ENCODE measurements around the gene DTHD1.

The DTHD1 gene

DNA sequence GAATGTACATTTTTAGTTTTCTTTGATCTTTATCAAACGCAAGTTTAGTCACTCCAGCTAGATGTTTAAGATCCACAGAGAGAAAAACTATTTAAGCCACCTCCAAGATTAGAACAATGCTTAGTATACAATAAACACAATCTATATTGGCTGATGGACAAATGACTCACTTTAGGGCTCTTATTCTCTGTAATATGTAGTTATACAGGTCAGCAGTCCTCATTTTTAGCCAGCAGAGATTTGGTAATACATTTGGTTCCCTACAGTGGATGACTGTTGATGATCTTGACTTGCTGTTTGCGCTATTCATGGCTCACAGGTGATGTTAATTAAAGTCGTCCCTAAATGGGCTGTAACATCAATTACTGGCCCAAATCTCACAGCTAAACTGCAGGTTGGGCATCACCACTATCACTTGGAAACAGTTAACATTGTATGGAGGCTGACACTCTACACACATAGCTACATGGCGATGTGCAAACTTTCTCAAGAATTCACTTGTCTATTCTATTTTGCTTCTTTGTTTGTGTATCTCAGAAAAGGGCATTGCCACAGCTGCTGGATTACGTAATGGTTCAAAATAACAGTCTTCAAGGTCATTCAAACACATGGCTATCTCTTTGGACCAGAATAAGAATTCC lies 11.8 kb upstream of the DTHD1 start:
- DNase-seq = no peak

DNA sequence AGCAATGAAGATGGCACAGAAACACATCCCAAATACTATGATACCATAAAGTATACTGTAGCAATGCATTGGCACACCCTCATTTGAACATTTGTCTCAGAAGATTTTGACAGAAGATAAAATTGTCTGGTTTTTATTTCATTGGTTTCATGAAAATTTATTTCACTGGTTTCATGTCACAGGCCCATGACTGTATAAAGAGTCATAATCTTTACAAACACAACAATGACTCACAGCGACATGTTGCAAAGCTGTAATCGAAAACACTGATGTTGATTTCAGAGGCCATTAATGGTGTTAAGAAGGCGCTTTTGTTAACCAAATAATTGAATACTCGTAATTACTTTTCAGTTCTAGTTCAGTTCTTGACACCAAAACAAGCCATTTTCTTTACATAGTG lies 8.1 kb upstream of the DTHD1 start:
- DNase-seq = no peak

DNA sequence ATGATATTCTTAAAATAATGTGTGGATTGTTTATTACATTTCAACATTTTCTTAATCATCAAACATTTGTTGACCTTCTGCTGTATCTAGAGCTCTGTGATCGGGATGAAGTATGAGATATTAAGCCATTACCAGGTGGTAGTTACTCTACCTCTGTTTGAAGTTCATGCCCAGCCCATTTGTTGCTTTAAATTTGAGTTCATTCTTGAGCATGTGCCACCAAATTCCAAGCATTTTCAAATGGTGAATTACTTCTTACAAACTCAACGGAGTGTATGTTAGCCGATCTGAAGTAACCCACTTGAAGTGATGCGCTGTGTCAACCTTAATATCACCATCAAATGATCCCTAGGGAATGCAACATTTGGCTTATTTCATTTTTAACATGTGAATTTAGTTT lies 7.3 kb upstream of the DTHD1 start:
- DNase-seq = no peak

DNA sequence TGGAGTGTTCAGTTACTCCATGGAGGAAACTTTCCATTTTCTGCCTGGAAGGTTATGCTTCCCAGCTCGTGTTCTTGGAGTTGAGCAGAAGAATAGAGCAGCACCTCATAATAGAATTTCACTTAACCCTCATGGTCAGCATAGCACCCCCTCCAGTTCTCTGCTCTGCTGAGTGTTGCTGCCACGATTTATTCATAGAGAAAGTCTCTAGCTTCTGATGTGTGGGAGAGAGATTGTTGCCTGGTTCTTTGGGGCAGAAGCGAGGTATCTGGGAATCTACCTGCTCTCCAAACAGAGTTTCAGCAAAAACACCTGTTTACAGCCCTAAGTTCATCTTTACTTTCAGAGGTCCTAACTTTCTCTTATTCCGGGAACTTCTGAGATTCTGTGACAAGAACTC lies 3.9 kb upstream of the DTHD1 start:
- DNase-seq = no peak

DNA sequence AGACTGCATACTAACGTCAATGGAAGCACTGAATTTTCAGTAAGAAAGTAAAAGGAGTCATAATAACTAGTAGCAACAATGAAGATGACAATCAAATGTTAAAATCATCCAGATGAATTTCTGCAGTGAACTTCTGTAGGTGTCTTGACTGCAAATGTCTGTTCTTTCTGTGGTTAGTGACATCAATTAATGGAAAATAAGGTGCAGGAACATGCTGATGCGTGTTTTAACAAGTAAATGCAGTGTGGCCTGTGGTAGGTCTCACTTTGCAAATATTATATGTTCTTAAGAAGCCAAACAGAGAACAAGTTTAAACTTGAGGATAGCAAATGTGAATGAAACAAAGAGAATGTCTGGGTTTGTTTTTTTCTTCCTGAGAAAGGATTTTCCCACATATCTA lies 2.6 kb upstream of the DTHD1 start:
- no peak for DNase-seq

DNA sequence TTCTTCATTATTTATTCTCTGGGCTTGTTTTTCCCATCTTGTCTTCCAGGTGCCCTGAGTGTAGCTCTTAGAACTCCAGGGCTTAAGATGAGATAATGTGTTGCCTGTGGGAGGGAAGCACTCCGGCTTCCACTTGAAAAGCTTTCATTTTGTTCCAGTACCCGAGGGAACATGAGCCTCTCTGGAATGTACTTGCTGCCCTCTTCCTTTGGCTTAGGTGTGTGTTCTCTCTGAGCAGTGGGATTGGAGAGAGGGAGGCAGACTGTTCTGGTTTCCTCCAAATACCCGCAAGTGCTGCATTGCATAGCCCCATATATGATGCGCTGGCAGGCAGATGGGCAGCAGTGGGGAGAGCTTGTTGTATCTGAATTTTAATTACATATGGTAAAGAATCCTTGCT lies 861 bp upstream of the DTHD1 start:
- no peak for DNase-seq

DNA sequence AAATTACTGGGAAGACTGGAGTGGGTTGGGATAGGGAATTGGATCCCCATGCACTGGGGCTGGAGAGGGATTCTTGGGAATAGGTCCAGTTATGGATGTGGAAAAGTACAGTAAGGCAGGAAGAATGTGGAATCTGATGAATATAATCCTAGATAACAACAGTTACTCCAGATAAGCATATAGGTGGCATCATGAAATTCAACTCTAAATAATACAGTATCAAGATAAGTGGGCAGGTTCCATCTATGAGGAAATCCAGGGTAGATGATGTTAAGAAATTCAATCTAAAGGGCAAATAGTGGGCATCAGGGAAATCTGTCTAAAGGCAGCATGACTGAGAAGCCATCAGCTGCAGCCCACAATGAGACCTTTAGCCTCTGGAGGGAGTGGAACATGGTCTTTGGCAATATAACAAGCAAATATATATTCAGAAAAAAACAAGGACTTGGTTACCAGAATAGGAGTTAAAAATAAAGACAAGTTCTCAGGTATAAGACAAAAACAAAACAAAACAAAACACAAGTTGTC lies 1.2 kb downstream of the DTHD1 start:
- no peak for DNase-seq

DNA sequence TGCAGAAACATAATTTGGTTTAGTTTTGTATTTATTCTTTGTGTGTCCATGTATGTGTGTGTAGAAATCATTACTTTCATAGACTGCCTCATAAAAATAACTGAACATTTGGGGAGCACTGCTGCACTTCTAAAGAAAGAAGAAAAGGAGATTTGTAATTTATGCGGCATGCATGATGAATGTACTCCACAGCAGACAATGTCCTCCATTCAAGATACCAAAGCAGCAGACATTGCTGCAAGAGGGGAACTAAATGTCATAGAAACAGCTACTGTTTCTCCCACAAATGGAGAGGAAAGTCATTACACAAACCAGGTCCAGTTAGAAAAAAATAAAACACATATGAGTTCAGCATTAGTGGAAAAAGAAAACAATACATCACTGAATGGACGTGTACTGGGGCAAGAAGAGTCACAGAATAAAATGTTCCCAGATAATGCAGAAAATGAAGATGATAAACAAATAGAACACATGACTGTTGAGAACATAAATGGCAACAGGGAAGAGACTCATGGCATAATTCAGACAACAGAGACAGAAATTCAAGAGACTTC lies 2.6 kb downstream of the DTHD1 start:
- no peak for DNase-seq

DNA sequence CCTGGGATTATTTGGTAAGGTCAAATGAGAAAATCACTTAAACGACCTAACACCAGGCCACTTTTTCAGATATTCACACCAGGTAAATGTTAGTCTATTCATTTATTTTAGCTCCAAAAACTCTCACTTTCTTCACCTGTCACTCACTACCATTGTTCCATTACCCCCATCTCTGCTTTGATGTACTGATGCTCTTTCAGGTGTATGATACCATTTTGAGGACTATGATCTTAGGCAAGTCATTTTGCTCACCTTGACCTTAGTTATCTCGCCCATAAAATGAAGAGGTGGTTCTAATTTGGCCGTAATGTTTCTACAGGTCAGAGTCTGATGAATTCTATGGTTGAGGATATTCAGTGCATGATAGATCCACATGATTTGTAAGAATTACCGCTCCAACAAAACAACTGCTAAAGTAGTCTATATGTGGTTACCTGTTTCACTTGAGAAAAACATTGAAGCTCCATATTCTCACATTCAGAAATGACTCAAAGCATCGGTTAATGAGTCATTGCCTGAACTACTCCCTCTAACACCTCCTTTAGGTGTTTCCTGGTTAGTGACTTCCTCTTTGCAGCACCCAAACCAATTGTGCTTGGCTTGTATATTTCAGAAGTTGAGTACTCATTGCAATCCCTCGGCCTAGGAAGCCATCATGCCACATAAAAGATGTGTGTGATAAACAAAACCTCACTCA lies 4.5 kb downstream of the DTHD1 start:
- no peak for DNase-seq

DNA sequence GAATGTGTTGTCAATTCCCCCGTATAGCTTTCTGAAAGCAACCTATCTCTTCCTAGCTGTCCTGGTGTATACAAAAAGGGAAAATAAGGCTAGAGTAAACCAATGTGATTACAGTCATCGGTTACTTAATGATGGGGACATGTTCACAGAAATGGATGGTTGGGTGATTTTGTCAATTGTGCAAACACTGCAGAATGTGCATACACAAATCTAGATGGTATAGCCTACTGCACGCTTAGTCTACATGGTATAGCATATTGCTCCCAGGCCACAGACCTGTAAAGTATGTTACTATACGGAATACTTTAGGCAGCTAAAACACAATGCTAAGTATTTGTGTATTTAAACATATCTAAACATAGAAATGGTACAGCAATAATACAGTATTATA lies 5.1 kb downstream of the DTHD1 start:
- no peak for DNase-seq

DNA sequence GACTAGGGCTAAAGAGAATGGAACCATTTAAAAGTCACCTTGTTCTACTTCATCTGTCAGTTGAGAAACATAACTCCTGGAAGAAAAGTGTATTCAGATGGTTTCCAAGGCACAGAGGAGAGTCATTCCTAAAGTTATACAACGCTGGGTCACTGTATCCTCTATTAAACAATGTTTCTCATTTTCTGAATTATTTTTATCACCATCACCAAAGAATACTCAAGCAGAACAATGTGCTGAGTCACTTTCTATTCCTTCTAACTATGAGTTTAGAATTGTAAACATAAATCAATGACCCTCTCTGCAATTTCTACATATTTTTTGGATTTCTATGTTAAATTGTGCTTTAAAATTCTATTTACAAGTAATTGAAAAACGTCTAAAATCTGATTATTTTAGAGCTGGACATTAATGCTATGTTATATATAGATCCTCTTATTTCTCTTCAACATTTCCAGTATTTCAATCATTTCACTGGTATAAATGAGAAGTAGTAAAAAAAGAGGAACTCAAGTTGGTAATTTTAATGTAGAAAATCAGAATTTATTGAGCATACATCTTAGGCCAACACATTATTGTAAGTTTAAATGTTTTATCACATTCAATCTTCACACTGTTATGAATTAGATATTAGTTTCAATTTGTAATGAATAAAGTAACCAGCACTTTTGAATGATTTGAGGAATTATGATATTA lies 7.5 kb downstream of the DTHD1 start:
- no peak for DNase-seq

DNA sequence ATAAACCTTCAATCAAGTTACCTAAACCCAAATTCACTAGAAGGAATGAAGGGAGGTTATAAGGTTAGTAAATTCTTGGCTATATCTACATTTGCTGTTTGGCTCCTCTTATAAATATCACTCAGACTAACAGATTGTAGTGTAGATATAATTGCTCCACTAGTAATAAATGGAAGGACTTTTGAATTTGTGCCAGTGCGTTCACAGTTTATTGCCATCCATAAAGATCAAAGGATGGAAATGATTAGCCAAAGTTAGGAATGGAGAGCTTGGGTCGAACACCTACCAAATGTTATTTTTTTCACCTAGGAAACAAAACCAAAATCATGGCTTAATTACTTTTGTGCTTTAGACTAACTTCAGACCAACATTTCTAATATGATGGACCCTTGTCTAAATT lies 9.2 kb downstream of the DTHD1 start:
- peak; percentile 62 for DNase-seq

DNA sequence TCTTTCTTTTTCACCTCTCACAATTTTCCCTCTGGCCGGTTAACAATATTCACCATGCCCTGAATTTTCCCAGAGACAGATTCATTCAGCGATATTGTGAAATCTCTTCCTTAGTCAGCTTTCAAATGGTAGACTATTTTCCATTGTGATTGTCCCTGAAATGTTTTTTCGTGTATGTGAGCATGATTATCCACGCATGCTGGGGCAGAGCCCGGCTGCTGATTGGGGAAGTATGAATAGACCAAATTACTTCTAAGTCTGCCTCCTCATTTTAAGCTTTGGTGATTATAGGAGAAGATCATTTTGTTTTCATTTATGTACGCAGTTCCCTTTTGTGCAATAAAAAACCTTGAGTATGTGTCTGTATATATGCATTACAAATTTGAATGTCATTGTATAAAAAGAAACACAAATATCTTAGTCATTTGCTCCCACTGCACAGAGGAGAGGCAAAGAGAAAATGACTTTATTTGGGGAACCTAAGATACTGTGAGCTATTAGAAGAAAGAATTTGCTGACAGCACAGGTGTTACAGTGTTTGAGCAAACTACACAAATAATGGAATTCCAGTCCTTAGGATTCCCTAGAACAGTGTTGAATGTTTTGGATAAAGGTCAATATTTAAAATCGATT lies 11.3 kb downstream of the DTHD1 start:
- peak; percentile 71 for DNase-seq

DNA sequence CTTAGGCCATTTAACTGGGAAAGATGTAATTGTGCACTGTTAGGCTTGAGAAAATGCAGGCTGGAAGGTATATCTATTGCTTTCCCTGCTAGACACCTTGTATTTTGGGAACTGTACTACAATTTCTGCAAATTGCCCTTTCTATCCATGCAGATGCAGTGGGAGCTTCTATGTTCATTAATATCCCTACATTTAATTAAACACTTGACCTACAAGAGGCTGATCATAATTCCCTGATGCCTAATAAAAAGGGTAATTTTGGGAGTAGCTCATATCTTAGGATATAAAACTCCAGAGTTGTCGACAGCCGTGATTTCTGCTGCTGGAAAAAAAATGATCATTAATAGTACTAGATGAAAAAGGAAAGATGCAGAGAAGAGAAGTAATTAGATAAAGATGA lies 19.7 kb downstream of the DTHD1 start:
- no peak for DNase-seq

DNA sequence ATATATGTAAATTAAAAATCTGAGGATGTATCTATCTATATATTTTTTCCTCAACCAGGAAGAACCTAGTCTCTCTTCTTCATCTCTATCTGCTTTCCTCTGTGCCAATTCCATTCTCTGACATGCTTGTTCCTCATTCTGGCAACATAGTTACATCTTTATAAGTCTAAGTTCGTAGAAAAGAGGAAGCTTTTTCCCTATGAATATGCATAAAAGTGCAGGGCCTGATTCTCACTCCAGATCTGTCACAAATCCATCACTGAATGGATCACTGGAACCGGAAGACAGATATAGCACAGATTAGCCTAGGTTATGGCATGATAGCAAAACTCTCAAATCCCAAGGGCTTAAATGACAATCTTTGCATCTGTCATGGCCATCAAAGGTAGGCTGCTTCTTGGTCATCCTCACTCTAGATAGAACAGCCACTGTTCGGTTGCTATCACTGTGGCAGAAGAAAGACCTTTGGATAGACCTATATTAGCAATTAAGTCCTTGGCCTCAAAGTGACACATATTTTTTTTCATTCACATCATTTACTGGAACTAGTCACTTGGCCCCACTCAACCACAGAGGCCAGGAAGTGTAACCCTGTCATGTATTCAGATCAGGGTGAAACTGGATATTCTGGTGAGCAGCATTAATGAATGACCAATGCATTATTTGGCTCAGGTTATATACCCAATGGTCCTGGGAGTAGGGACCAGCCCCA lies 22.2 kb downstream of the DTHD1 start:
- no peak for DNase-seq

DNA sequence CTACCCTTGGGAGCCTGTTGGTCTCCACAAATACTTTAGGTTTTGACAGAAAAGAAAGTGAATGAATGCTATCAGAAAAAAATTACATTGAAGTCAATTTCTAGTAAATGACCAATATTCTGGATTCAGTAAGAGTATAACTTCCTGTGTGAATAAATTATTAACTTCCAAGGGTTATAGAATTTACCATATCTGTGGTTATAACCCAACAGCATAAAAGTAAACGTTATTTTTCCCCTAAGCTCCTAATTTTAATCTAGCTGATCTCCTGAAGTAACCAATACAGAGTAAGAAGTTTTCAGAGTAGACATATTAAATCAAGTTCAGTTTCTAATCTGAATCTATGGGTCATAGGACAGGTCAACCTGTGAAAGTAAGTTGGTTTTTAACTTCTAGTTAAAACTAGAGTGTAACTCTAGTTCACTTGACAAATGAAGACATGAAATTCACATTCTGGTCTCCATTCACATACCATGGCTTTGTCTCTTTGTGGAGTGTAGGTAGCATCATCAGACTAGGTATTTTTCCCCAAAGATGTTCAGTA lies 22.8 kb downstream of the DTHD1 start:
- no peak for DNase-seq

DNA sequence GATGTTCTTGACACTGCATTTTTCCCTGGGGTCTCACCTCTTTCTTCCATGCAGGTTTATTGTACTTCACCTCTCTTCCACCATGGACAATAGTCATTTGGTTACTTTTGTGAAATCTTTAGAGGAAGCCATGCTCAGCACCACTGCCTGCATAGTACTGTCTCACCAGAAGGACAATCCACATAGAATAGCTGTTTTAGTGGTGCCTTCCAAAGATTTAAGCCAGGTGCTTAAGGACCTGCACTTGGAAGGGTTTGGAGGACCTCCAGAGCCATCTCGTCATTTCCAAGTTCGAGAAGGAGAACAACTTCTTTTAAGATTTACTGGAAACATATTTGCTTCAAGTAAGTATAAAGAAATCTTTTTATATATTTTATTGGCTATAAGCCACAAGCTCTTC lies 26.7 kb downstream of the DTHD1 start:
- no peak for DNase-seq

DNA sequence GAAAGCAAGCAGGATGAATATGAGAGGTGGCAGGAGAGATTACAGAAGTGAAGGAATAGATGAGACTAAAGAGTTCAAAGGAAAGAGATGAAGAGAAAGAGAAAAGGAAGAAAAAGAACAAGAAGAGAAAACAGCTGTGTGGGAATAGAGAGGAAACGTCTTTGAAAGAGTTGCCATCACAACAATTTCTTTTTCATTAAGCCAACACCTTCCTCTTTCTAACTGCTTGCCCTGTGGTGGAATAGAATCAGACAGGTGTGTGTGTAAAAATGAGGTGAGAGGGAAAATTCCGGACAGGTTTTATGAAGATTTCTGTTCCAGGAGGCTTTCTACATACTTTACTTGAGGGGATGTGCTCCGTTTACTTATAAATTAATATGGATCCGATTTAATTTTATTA lies 28.8 kb downstream of the DTHD1 start:
- no peak for DNase-seq

DNA sequence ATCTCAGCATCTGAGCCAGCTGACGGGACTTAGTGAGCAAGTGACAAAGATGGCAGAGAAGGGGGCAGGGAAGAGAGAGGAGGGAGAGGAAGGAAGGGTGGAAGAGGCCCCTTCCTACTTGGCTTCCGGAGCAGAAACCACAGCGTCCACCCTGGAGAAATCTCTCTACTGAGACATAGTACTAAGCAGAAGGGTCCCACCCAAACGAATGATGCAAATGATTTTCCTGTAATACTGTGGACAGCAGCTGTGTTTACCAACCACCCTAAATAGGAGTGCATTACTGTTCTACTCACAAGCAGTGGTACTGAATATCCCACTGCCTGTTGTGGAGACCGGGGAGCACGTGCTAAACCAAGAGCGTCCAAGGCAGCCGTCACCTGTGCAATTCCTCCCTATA lies 29.4 kb downstream of the DTHD1 start:
- DNase-seq = no peak

DNA sequence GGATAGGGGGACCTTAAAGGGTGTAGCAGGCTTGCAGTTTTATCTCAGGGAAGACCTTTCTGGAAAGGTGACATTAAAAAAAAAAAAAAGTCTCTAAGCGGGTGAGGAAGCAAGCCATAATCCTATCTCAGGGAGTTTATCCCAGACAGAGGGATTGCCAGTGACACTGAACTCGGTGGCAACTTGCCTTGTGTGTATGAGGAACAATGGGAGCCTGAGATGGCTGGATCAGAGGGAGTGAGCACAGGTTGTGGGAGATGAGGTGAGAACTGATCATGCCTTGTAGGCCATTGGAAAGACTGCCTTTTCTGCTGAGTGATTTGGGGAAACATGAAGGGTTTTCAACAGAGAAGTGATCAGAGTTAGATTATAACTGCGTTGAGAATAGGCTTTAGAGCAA lies 31.1 kb downstream of the DTHD1 start:
- DNase-seq = no peak

DNA sequence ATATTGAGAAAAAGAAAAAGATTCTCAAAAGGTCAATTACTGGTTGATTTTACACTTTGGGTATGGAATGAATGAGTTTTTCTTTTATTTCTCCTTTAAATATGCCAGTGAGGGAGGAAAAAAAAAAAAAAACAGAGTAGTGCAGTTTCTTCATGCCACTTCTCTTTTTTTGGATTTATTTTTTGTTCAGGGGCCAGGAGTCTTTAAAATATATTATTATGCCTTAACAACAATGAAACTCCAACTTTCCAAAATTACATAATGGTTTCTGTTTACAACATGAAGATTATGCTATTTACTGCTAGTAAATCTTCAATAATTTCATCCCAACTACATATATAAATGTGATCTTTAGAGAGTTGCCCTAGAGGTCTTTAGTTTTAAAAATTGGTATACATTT lies 31.9 kb downstream of the DTHD1 start:
- no peak for DNase-seq

DNA sequence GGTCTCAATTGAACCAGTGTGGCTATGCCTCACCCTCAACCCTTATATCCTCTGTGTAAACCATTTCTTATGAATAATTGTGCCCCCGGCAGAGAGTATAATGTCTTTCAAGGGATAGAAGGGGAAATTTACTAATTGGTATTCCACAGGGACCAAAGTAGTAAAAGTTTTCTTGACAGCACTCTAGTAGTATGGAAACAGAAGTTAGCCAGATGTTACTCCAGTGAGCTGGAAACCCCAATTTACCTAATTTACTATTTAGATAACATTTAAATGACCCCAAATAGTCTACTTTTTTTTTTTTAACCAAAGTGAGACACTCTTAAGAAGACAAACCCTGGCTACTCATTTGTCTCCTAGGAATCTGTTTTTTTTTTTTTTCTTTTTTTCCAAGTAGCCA lies 32.3 kb downstream of the DTHD1 start:
- DNase-seq = no peak

DNA sequence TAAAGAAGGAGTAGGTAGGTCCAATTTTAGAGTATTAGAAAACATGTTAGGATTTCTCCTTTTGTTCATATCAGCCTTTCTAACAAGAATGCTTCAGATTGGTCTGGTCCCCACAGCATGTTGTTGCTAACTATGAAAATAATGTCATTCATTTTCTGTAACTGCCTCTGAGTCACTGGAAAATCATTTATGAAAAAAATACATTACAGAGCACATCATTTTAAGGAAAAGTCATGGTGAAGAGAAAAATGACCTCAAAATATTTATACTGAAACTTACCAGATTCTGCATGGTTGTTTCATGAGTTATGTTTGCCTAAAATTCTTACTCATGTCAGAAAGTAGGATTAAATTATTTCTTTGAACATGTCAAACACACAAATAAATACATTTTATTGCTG lies 35.2 kb downstream of the DTHD1 start:
- no peak for DNase-seq
